T-helper 2 cell treated with Interferon-gamma antibody and Interleukin-4, amounts not matched to agents 5 μg/mL and 100 μg/mL, for 36 hours (primary cell): ENCODE results near the gene SERPING1.

Experiments
- DNase-seq: peaks from one replicate; pipeline ENCODE4 v3.0.0; 2021; ENCODE audit warnings: low spot score
- H3K27ac Mint-ChIP-seq: one replicate; pipeline ENCODE4 v1.8.0; 2021; ENCODE audit warnings: mild to moderate bottlenecking, mixed read lengths
- H3K27me3 Mint-ChIP-seq: one replicate; pipeline ENCODE4 v1.8.0; 2021; ENCODE audit warnings: low read depth, mixed read lengths
- H3K36me3 Mint-ChIP-seq: one replicate; pipeline ENCODE4 v1.8.0; 2021; ENCODE audit warnings: low read depth, mixed read lengths
- H3K4me1 Mint-ChIP-seq: one replicate; pipeline ENCODE4 v1.8.0; 2021; ENCODE audit warnings: low read depth, mixed read lengths
- H3K4me3 Mint-ChIP-seq: one replicate; pipeline ENCODE4 v1.8.0; 2022; ENCODE audit warnings: mild to moderate bottlenecking, moderate library complexity, mixed read lengths
- H3K9me3 Mint-ChIP-seq: one replicate; pipeline ENCODE4 v1.8.0; 2021; ENCODE audit warnings: mixed read lengths

SERPING1 gene

DNA sequence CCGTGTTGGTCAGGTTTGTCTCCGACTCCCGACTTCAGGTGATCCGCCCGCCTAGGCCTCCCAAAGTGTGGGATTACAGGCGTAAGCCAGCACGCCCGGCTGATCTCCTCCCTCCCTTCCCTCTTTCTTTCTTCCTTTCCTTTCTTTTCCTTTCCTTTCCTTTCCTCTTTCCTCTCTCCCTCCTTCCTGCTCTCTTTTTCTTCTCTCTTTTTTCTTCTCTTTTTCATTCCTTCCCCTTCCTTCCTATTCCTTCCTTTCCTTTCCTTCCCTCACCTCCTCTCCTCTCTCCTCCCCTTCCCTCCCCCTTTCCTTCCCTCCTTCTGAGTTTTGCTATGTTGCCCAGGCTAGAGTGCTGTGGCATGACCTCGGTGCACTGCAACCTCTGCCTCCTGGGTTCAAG, 66.5 kb downstream of the SERPING1 start:
- Mint-ChIP-seq H3K4me3 (no peak overlapping the region), H3K27me3 (no peaks in the 10 kb centered on the region), H3K27ac (no peak overlapping the region), H3K36me3 (peaks cover 28% of the 10 kb centered on the region), H3K4me1 (peaks cover 15% of the 10 kb centered on the region), H3K9me3 (no peaks in the 10 kb centered on the region)
- DNase-seq: no peak
